ENCODE measurements around the gene ITM2C.

DNA sequence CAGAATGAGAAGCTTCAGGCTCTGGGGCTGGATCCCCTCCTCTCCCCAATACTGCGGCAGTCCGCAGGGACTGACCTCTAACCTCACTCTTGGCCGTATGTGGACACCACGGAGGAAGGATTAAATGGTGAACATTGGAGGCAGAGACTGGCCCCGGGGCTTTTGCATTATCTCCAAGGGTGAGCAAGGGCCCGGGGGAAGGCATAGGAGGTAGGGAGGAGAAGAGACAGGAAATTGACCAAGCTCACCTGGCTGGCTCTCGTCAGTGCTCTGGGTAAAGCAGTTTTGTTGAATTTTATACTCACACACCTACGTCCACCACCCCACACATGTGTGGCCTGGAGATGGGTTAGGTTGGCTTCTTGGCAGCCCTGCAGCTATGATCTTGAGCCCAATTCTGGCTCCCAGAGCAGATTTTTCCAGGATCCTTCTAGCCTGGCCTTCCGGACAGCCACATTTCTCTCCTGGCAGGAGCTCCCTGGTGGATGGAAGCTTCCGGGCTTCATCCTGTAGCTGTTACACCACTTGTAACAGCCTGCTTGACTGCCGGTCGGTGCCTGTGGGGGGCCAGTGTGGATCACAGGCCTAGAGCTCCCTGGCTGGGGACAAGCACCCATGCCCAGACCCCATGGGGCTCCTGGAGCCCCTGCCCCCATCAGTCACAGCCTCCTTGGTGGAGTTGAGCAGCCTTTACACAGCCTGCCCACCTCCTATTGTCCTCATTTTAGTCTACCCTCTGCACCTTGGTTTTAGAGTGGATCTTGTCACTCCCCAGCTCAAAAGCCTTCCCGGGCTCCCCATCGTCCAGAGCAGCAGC, 7.6 kb downstream of the ITM2C start:
- TF ChIP-seq GATA2 (IDR thresholded peaks at IDR 0.05; ENCODE audit: low read depth, low read length) = no peak
- no peak for TF ChIP-seq GATA3 (IDR thresholded peaks at IDR 0.05; ENCODE audit: low read depth, low read length)

Data from SH-SY5Y (cell line).